Neural crest cell (in vitro differentiated cells): ENCODE results near the gene POU2F1. TPM values are rescaled to one million over a fixed set of nuclear protein-coding genes. Genes with fewer than 3 reads are reported as not detected.

ENCODE experiments used
- DNase-seq: peaks from one replicate; pipeline ENCODE4 v3.0.0; 2021; ENCODE audit warnings: low read depth, mixed read lengths, low spot score
- H3K27ac Mint-ChIP-seq: one replicate; pipeline ENCODE4 v1.8.0; 2021; ENCODE audit warnings: mild to moderate bottlenecking, mixed read lengths; ENCODE audit not compliant: unreplicated experiment
- H3K27me3 Mint-ChIP-seq: 2 replicates; pipeline ENCODE4 v1.8.0; 2021; ENCODE audit warnings: low read depth, mild to moderate bottlenecking, mixed read lengths
- H3K36me3 Mint-ChIP-seq: 2 replicates; pipeline ENCODE4 v1.8.0; 2021; ENCODE audit warnings: low read depth, mild to moderate bottlenecking, mixed read lengths
- H3K4me1 Mint-ChIP-seq: 2 replicates; pipeline ENCODE4 v1.8.0; 2021; ENCODE audit warnings: mixed read lengths
- H3K4me3 Mint-ChIP-seq: one replicate; pipeline ENCODE4 v1.8.0; 2021; ENCODE audit warnings: mild to moderate bottlenecking, mixed read lengths
- H3K9me3 Mint-ChIP-seq: 2 replicates; pipeline ENCODE4 v1.8.0; 2021; ENCODE audit warnings: mixed read lengths
- total RNA-seq: library from RNA; stranded (reverse); gene quantifications from 2 replicates; pipeline ENCODE4 v1.2.1, GENCODE V29; 2021
- TF ChIP-seq, protein P1 (sequence below): fragments of 200-600 bp; sonication (generic); conservative IDR thresholded peaks from 2 replicates; pipeline ENCODE4 v1.5.0; 2021; ENCODE audit warnings: antibody characterized with exemption, mild to moderate bottlenecking

Gene POU2F1
- total RNA-seq, 1 donor from 2014 or later: 40.1 TPM

DNA sequence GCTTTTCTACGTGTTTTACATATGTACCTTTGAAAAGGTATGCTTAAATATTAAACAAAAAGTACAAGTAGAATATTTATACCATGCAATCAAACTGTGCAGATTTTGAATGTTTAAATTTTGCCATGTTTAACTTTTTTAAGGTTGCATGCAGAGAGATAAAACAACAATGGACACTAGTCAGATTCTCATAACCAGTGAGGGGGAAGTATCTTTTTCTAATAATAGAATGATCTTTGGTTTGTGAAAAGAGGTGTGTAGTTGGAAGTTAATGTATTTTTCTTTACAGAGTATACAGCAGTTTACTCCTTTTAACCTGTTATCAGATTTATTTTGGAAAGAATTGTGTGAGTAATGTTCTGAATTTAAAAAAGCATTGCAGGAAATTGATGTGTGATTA, 27.1 kb downstream of the POU2F1 start:
- Mint-ChIP-seq H3K4me1 (no peaks in the 10 kb centered on the region), H3K36me3 (no peaks in the 10 kb centered on the region), H3K27ac (no peak overlapping the region), H3K4me3 (no peak overlapping the region), H3K9me3 (no peaks in the 10 kb centered on the region), H3K27me3 (no peaks in the 10 kb centered on the region)
- no peak for DNase-seq
- TF ChIP-seq, protein P1, sequence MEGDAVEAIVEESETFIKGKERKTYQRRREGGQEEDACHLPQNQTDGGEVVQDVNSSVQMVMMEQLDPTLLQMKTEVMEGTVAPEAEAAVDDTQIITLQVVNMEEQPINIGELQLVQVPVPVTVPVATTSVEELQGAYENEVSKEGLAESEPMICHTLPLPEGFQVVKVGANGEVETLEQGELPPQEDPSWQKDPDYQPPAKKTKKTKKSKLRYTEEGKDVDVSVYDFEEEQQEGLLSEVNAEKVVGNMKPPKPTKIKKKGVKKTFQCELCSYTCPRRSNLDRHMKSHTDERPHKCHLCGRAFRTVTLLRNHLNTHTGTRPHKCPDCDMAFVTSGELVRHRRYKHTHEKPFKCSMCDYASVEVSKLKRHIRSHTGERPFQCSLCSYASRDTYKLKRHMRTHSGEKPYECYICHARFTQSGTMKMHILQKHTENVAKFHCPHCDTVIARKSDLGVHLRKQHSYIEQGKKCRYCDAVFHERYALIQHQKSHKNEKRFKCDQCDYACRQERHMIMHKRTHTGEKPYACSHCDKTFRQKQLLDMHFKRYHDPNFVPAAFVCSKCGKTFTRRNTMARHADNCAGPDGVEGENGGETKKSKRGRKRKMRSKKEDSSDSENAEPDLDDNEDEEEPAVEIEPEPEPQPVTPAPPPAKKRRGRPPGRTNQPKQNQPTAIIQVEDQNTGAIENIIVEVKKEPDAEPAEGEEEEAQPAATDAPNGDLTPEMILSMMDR: no peak

DNA sequence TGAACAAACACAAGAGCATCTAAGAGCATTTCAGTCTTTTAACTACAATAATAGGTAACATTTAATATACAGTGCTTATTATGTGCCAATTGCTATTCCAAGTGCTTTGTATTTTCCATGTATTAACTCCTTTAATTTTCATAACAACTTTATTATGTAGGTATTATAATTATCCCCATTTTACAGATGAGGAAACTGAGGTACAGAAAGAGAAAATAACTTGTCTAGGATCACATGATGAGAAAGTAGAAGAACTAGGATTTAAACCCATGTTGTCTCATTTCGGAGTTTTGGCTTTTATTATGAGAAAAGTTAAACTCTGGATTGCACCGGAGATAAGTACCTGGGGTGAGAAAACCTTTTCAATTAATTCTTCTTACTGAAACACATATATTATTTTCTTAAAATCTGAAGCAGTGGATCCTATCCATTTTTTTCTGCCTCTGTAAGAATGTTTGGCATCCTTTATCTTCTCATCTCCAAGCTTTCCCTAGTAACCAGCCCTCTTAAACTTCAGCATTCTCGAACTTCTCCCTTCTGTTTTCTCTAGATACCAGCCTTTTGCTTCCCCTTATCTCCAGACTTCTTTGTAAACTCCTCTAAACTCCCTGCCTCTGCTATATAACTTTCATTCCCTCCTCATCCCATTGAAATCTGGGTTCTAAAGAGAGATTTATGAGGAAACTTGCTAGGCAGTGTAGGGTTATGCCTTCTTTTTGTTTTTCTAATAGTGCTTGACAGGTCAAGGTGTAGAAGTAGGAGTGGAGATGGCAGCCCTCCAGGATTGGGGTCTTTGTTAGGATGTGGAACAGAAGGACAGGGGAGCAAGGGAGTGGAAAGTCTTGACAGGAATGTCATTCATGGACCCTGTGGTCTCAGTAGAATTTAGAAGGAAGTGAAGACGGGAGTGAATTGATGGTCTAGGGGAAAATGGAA, 28.3 kb downstream of the POU2F1 start:
- TF ChIP-seq, protein P1: no peak
- Mint-ChIP-seq H3K27me3 (no peaks in the 10 kb centered on the region), H3K27ac (no peak overlapping the region), H3K4me3 (no peak overlapping the region), H3K4me1 (no peaks in the 10 kb centered on the region), H3K36me3 (no peaks in the 10 kb centered on the region), H3K9me3 (no peaks in the 10 kb centered on the region)
- no peak for DNase-seq

DNA sequence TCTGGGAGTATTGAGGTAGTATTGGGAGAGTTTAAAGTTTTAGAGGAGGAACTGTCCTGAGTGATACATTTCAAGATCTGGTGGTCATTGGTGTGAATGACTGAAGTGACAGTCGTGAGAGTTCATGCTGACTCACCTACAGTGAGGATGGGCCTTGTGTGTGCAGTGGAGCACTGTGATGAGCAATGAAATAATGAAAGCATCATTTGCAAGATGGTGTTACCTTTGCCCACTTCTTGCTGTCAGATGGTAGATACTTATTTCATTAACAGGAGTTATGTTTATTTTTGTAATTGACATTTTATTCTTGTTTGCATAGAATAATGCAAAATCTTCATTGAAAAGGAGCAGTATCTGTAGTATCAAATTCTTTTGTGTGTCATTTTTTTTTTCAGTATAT, 29.0 kb downstream of the POU2F1 start:
- TF ChIP-seq, protein P1: no peak
- H3K36me3 Mint-ChIP-seq: no peaks in the 10 kb centered on the region
- H3K27ac Mint-ChIP-seq: no peak overlapping the region
- no peaks in the 10 kb centered on the region for H3K27me3 Mint-ChIP-seq
- no peaks in the 10 kb centered on the region for H3K4me1 Mint-ChIP-seq
- H3K9me3 Mint-ChIP-seq: no peaks in the 10 kb centered on the region
- H3K4me3 Mint-ChIP-seq: no peak overlapping the region
- no peak for DNase-seq

DNA sequence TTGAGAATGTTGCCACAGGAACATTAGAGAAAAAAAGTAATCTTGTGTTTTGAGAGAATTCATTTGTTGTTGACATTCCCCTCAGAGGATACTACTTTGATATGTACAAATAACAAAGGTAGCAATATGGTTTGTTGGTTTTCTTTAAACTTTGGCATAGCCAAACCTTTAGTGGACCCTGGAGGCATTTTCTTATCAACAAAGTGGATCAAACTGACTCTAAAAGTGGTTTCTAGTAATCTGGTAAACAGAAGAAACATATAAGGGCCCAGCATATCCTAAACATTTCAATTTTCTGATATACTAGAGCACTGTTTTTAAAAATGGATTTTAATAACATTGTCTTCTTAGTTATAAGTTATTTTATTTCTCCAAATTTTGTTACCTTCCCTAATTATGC, 29.8 kb downstream of the POU2F1 start:
- H3K4me3 Mint-ChIP-seq: no peak overlapping the region
- no peaks in the 10 kb centered on the region for H3K36me3 Mint-ChIP-seq
- no peaks in the 10 kb centered on the region for H3K27me3 Mint-ChIP-seq
- H3K4me1 Mint-ChIP-seq: no peaks in the 10 kb centered on the region
- DNase-seq: no peak
- no peaks in the 10 kb centered on the region for H3K9me3 Mint-ChIP-seq
- H3K27ac Mint-ChIP-seq: no peak overlapping the region
- TF ChIP-seq, protein P1: no peak

DNA sequence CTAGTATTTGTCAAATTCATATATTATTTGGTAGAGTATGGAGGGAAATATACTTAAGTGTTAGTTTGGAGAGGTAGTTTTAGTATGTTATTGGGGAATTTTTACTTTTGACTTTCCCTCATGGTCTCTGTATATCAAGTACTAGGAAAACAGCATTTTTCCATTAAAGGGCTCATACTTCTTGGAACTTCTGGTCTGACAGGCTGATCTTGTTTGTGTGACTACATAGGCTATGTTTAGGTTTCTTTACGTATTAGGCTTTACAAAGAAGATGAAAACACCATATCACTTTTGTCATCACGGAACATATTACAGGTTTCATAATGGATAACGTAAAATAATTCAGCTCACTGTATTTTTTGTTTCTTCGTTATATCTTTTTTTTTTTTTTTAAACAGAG, 30.8 kb downstream of the POU2F1 start:
- Mint-ChIP-seq H3K27me3 (no peaks in the 10 kb centered on the region), H3K4me3 (no peak overlapping the region), H3K4me1 (no peaks in the 10 kb centered on the region), H3K9me3 (no peaks in the 10 kb centered on the region), H3K36me3 (no peaks in the 10 kb centered on the region), H3K27ac (no peak overlapping the region)
- TF ChIP-seq, protein P1: no peak
- no peak for DNase-seq
